Upper lobe of right lung (tissue), 1 donor: ENCODE results near the gene PGAP3. TPM values are rescaled to one million over a fixed set of nuclear protein-coding genes. Genes with fewer than 3 reads are reported as not detected.

ENCODE experiments used
- ATAC-seq: fragments of 200-7000 bp; cut with Tn5 transposase; one replicate; pipeline ENCODE4 v1.9.1; 2020; ENCODE audit warnings: mild to moderate bottlenecking, moderate library complexity
- DNase-seq: peaks from one replicate; pipeline ENCODE4 v3.0.0-alpha.2; 2020
- H3K27ac ChIP-seq: fragments of 200-600 bp; one replicate; pipeline ENCODE4 v1.8.0; 2022
- H3K27me3 ChIP-seq: fragments of 200-600 bp; one replicate; pipeline ENCODE4 v1.8.0; 2022; ENCODE audit warnings: mild to moderate bottlenecking
- H3K36me3 ChIP-seq: fragments of 200-600 bp; one replicate; pipeline ENCODE4 v1.8.0; 2022
- H3K4me1 ChIP-seq: fragments of 200-600 bp; one replicate; pipeline ENCODE4 v1.8.0; 2022
- H3K4me3 ChIP-seq: fragments of 200-600 bp; one replicate; pipeline ENCODE4 v1.8.0; 2022; ENCODE audit warnings: mild to moderate bottlenecking
- H3K9me3 ChIP-seq: fragments of 200-600 bp; one replicate; pipeline ENCODE4 v1.8.0; 2022
- CTCF ChIP-seq: fragments of 200-600 bp; IDR thresholded peaks from one replicate; pipeline ENCODE4 v1.8.0; 2022; ENCODE audit warnings: antibody characterized with exemption
- intact Hi-C: fragments of 100-400 bp; cut with DNase I; formaldehyde crosslinking; loops from one replicate; pipeline ENCODE4 v1.11.0; 2022
- long read RNA-seq: library from polyadenylated mRNA; unstranded; transcript quantifications from one replicate; pipeline ENCODE4 v2.0.0, GENCODE V29; 2021
- total RNA-seq: library from RNA; stranded (reverse); fragmentation: NEBNext Ultra II Directional; extraction: Animal tissue kit (Norgen Biotek cat#: 25700); gene quantifications from one replicate; pipeline ENCODE4 v1.2.1, GENCODE V29; 2021
- donor health status: DM: no; HTN: yes; CAD: no; lungs with severe emphysema.

Gene PGAP3
- 24.5 TPM for total RNA-seq
- long read RNA-seq, transcript PGAP3-201 (8 exons, 2,737 nt): major isoform, 18 of 51 reads
- long read RNA-seq, partial matches to known transcripts: 19 of 51 reads
- long read RNA-seq, other reads (novel, unspliced or antisense): 11 of 51 reads

- intact Hi-C loops: no loop called here
- H3K4me1 ChIP-seq: peaks cover 16% of the 10 kb centered on the region
- no peaks in the 10 kb centered on the region for H3K9me3 ChIP-seq
- peak within 1 kb of the TSS; percentile 79 for H3K4me3 ChIP-seq
- ATAC-seq (peak; percentile 95), DNase-seq (peak; percentile 95)
- no peaks in the 10 kb centered on the region for H3K27me3 ChIP-seq
- TF ChIP-seq CTCF: no peak
- peak within 1 kb of the TSS; percentile 91 for H3K27ac ChIP-seq
- peaks cover 14% of the 10 kb centered on the region for H3K36me3 ChIP-seq
Observed at GRCh38 chr17:39687546-39688474, at the start of gene PGAP3. PGAP3 (minus strand) TSS chr17:39688057; CDS start chr17:39688014, 43 bp downstream.

GRCh38 chr17:39737206-39737759, 49.4 kb upstream of the PGAP3 start:
- H3K9me3 ChIP-seq: no peaks in the 10 kb centered on the region
- ATAC-seq: peak; percentile 1
- peaks cover 4% of the 10 kb centered on the region for H3K36me3 ChIP-seq
- TF ChIP-seq CTCF: no peak
- DNase-seq: no peak
- intact Hi-C loops: no loop called here
- peak overlapping the region; percentile 53 for H3K4me3 ChIP-seq
- peaks cover 14% of the 10 kb centered on the region for H3K4me1 ChIP-seq
- peaks cover 32% of the 10 kb centered on the region for H3K27me3 ChIP-seq
- peak overlapping the region; percentile 74 for H3K27ac ChIP-seq

- peak overlapping the region; percentile 74 for H3K27ac ChIP-seq
- peak overlapping the region; percentile 53 for H3K4me3 ChIP-seq
- no peak for TF ChIP-seq CTCF
Observed at GRCh38 chr17:39736319-39737165, 48.7 kb upstream of the PGAP3 start.

GRCh38 chr17:39735882-39736281, 48.0 kb upstream of the PGAP3 start:
- no peak for TF ChIP-seq CTCF
- ATAC-seq (no peak), DNase-seq (no peak)
- H3K4me1 ChIP-seq: peaks cover 16% of the 10 kb centered on the region
- no peaks in the 10 kb centered on the region for H3K9me3 ChIP-seq
- no peaks in the 10 kb centered on the region for H3K36me3 ChIP-seq
- H3K27ac ChIP-seq: no peak overlapping the region
- intact Hi-C loops: no loop called here
- H3K27me3 ChIP-seq: peaks cover 32% of the 10 kb centered on the region
- no peak overlapping the region for H3K4me3 ChIP-seq

More at GRCh38 chr17:39736319-39737165, 48.7 kb upstream of the PGAP3 start:
- ATAC-seq (peak; percentile 33), DNase-seq (peak; percentile 79)
- peaks cover 14% of the 10 kb centered on the region for H3K4me1 ChIP-seq
- intact Hi-C loops: no loop called here
- no peaks in the 10 kb centered on the region for H3K36me3 ChIP-seq
- no peaks in the 10 kb centered on the region for H3K9me3 ChIP-seq
- H3K27me3 ChIP-seq: peaks cover 32% of the 10 kb centered on the region

GRCh38 chr17:39732586-39732985, 44.7 kb upstream of the PGAP3 start:
- intact Hi-C loops: no loop called here
- ATAC-seq (no peak), DNase-seq (no peak)
- H3K36me3 ChIP-seq: peaks cover 17% of the 10 kb centered on the region
- no peaks in the 10 kb centered on the region for H3K9me3 ChIP-seq
- H3K27ac ChIP-seq: no peak overlapping the region
- peaks cover 12% of the 10 kb centered on the region for H3K27me3 ChIP-seq
- TF ChIP-seq CTCF: no peak
- H3K4me3 ChIP-seq: no peak overlapping the region
- H3K4me1 ChIP-seq: peaks cover 15% of the 10 kb centered on the region
